DOHH2 (cell line): ENCODE data around the gene PHF2.

Source experiments
- H3F3A ChIP-seq: fragments of 200-600 bp; sonication (generic), shearing (Covaris generic); 2 replicates; pipeline ENCODE4 v1.6.0; 2016; ENCODE audit warnings: antibody characterized with exemption, mild to moderate bottlenecking; ENCODE audit not compliant: control insufficient read depth, insufficient read depth
- H3K27ac ChIP-seq: fragments of 200-600 bp; sonication (generic); 2 replicates; pipeline ENCODE4 v1.5.1; 2014; ENCODE audit warnings: low read depth, mild to moderate bottlenecking, low read length, moderate library complexity
- H3K27me3 ChIP-seq: fragments of 200-600 bp; sonication (generic); 2 replicates; pipeline ENCODE4 v1.6.1; 2014; ENCODE audit warnings: mild to moderate bottlenecking, low read length, mixed read lengths; ENCODE audit not compliant: control insufficient read depth
- H3K36me3 ChIP-seq: fragments of 200-600 bp; sonication (generic); 2 replicates; pipeline ENCODE4 v1.6.1; 2014; ENCODE audit warnings: mild to moderate bottlenecking, low read length, moderate library complexity, mixed read lengths; ENCODE audit not compliant: control insufficient read depth
- H3K4me1 ChIP-seq: fragments of 200-600 bp; sonication (generic); 2 replicates; pipeline ENCODE4 v1.6.1; 2014; ENCODE audit warnings: mild to moderate bottlenecking, low read length, mixed read lengths; ENCODE audit not compliant: control insufficient read depth
- H3K4me2 ChIP-seq: fragments of 200-600 bp; sonication (generic); 2 replicates; pipeline ENCODE4 v1.6.0; 2014; ENCODE audit warnings: mild to moderate bottlenecking, low read length, moderate library complexity
- H3K4me3 ChIP-seq: fragments of 200-600 bp; sonication (generic); 2 replicates; pipeline ENCODE4 v1.5.1; 2014; ENCODE audit warnings: mild to moderate bottlenecking, low read length, mixed read lengths
- H3K79me2 ChIP-seq: fragments of 200-600 bp; sonication (generic); 2 replicates; pipeline ENCODE4 v1.6.1; 2014; ENCODE audit warnings: mild to moderate bottlenecking, low read length, mixed read lengths; ENCODE audit not compliant: control insufficient read depth
- H3K9me2 ChIP-seq: fragments of 200-600 bp; sonication (generic); replicated peaks from 2 replicates; pipeline ENCODE4 v1.6.1; 2014; ENCODE audit warnings: mild to moderate bottlenecking, low read length, mixed read lengths; ENCODE audit not compliant: control insufficient read depth
- H3K9me3 ChIP-seq: fragments of 200-600 bp; sonication (generic); 2 replicates; pipeline ENCODE4 v1.6.1; 2014; ENCODE audit warnings: antibody characterized with exemption, low read length, mixed read lengths; ENCODE audit not compliant: control insufficient read depth, insufficient read depth
- H4K20me1 ChIP-seq: fragments of 200-600 bp; sonication (generic); 2 replicates; pipeline ENCODE4 v1.6.0; 2014; ENCODE audit warnings: low read depth, mild to moderate bottlenecking, antibody characterized with exemption, low read length, moderate library complexity; ENCODE audit not compliant: control insufficient read depth, insufficient read depth
- CTCF ChIP-seq: fragments of 200-600 bp; sonication (generic); IDR thresholded peaks from one replicate; pipeline ENCODE4 v1.5.1; 2014; ENCODE audit warnings: antibody characterized with exemption, mild to moderate bottlenecking, low read depth, low read length; ENCODE audit not compliant: poor library complexity, severe bottlenecking
- EZH2phosphoT487 ChIP-seq: fragments of 200-600 bp; sonication (generic); IDR thresholded peaks from 2 replicates; pipeline ENCODE4 v1.6.1; 2017; ENCODE audit warnings: borderline replicate concordance, mild to moderate bottlenecking, antibody characterized with exemption, low read length, moderate library complexity, mixed read lengths

Gene PHF2

GRCh38 chr9:93646640-93647178 is 70.3 kb downstream of the PHF2 start:
- Histone ChIP-seq H3K4me3 (no peak overlapping the region), H3K79me2 (no peaks in the 10 kb centered on the region), H3K4me2 (no peak overlapping the region), H3K27me3 (no peaks in the 10 kb centered on the region), H3K4me1 (no peaks in the 10 kb centered on the region), H3K36me3 (peaks cover 28% of the 10 kb centered on the region), H3K9me2 (no peaks in the 10 kb centered on the region), H3K9me3 (no peaks in the 10 kb centered on the region), H3F3A (no peaks in the 10 kb centered on the region), H3K27ac (no peak overlapping the region), H4K20me1 (no peaks in the 10 kb centered on the region)
- TF ChIP-seq EZH2phosphoT487 (no peak), CTCF (no peak)

GRCh38 chr9:93648181-93648580 is 71.8 kb downstream of the PHF2 start:
- Histone ChIP-seq H3F3A (no peaks in the 10 kb centered on the region), H3K27ac (no peak overlapping the region), H3K27me3 (no peaks in the 10 kb centered on the region), H3K79me2 (no peaks in the 10 kb centered on the region), H3K9me2 (no peaks in the 10 kb centered on the region), H3K9me3 (no peaks in the 10 kb centered on the region), H3K36me3 (peaks cover 23% of the 10 kb centered on the region), H3K4me2 (no peak overlapping the region), H3K4me1 (no peaks in the 10 kb centered on the region), H4K20me1 (no peaks in the 10 kb centered on the region), H3K4me3 (no peak overlapping the region)
- TF ChIP-seq EZH2phosphoT487 (no peak), CTCF (no peak)

GRCh38 chr9:93648836-93649235 is 72.5 kb downstream of the PHF2 start:
- H3K36me3 ChIP-seq, result peaks cover 21% of the 10 kb centered on the region
- TF ChIP-seq CTCF (no peak), EZH2phosphoT487 (no peak)
- H3K27ac ChIP-seq, result no peak overlapping the region

More at GRCh38 chr9:93648836-93649235, 72.5 kb downstream of the PHF2 start:
- H3K79me2 ChIP-seq, result no peaks in the 10 kb centered on the region
- no peaks in the 10 kb centered on the region for H3F3A ChIP-seq
- H3K9me3 ChIP-seq, result no peaks in the 10 kb centered on the region
- H3K4me2 ChIP-seq, result no peak overlapping the region
- H3K4me3 ChIP-seq, result no peak overlapping the region
- no peaks in the 10 kb centered on the region for H3K27me3 ChIP-seq
- no peaks in the 10 kb centered on the region for H3K4me1 ChIP-seq
- no peaks in the 10 kb centered on the region for H3K9me2 ChIP-seq
- H4K20me1 ChIP-seq, result no peaks in the 10 kb centered on the region
